IPS-18c (cell line): ENCODE results near the gene USP27X.

Experiments used
- H3K4me3 ChIP-seq: 2 replicates; pipeline ENCODE4 v1.7.0; 2013; ENCODE audit warnings: low read depth, mild to moderate bottlenecking, low read length, moderate library complexity; ENCODE audit not compliant: insufficient read depth
- H3K9me3 ChIP-seq: one replicate; pipeline ENCODE4 v1.6.1; 2013; ENCODE audit warnings: mild to moderate bottlenecking, low read length, moderate library complexity; ENCODE audit not compliant: control insufficient read depth, insufficient read depth

The USP27X gene

GRCh38 chrX:49878834-49879655 is at the start of gene USP27X:
USP27X (plus strand) TSS chrX:49879484; CDS start chrX:49880308, 824 bp downstream.
- Histone ChIP-seq H3K4me3 (peak within 1 kb of the TSS; percentile 60), H3K9me3 (no peaks in the 10 kb centered on the region)

- no peak overlapping the region for H3K4me3 ChIP-seq
- H3K9me3 ChIP-seq, result peaks cover 12% of the 10 kb centered on the region
These were observed 40.9 kb upstream of the USP27X start for GRCh38 chrX:49838374-49838773.

DNA sequence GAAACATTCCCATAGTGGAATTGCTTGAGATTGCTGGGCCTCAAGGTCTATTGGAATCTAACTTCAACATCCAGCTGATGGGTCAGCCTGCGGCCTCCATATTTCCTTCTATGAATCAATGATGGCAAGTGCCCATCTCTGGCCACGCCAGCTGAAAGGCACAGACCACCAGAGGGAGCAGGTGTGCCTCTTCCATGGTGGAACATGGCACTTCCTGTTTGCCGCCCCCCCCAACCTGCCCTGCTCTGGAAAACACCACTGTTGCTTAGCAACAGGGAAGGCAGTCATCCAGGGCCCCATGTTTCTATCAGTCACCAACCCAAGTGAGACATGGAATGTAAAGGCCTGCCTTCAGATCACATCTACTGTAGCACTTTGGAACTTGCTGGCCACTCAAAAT is 38.6 kb upstream of the USP27X start:
- H3K9me3 ChIP-seq, result peaks cover 14% of the 10 kb centered on the region
- no peak overlapping the region for H3K4me3 ChIP-seq

DNA sequence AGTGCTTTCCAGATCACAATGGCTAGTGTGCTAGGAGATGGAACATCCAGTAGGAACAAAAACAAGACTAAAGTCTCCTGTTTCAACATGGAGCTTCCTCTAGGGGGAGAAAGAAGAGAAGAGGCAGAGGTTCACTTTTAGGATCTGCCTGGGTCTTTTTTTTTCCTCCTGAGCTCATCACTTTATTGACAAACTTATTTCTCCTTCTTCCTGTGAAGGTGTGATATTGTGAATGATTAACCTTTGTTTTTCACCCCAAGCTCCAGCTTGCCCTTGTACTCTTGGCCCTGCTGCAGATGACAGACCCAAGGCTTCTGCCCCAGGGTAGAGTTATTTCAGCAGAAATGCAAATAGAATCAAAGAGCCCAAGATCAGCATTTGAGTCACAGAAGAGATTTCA is 36.7 kb upstream of the USP27X start:
- peaks cover 12% of the 10 kb centered on the region for H3K9me3 ChIP-seq
- no peak overlapping the region for H3K4me3 ChIP-seq

DNA sequence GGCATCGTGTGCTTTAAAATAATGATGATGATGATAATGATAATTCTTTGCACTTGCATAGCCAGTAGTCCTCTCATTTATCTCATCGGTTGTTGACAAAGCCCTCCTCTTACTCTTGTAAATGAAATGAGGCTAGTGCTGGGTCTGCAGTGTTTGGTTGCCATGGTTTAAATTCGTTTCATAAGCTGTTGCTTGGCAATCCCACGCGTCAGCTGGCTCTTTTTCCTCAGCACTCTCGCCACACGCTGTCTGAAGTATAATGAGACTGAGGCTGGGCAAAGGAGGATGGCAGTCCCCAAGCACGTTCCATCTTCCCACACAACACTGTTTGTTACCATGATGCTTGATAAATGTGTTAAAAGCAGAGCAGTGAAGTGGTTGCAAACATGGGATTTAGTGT is 34.7 kb upstream of the USP27X start:
- Histone ChIP-seq H3K9me3 (peaks cover 11% of the 10 kb centered on the region), H3K4me3 (no peak overlapping the region)

DNA sequence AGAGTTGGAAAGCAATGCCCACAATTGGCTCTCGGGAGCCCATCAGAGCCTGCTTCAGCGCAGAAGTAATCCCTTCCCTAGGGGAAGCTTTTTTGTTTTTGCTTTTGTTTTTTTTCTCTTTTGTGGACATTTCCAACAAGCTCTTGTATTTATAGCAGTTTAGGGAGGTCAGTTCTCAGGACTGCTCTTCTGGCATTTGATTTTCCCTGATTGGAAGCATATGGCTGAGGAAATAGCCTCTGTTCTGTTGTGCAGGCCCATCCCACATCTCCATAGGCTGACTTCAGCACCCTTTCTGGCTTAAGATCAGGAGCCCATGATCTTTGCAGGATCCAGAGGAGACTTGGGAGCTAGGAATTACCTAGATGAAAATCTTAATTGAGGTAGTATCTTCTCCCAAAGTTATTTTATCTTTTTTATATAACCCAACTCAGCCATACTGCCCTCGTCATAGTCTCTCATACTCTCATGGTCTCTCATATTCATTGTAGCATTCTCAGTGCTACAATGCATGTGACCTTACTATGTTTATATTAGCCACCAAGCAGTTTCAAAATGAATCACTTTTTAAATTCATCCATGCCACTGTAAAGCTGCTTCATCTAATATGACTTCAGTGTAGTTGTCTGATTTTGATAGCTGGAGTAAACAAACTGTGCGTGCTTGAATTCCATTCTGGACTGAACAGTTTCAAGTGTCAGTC is 33.4 kb upstream of the USP27X start:
- peaks cover 8% of the 10 kb centered on the region for H3K9me3 ChIP-seq
- no peak overlapping the region for H3K4me3 ChIP-seq

DNA sequence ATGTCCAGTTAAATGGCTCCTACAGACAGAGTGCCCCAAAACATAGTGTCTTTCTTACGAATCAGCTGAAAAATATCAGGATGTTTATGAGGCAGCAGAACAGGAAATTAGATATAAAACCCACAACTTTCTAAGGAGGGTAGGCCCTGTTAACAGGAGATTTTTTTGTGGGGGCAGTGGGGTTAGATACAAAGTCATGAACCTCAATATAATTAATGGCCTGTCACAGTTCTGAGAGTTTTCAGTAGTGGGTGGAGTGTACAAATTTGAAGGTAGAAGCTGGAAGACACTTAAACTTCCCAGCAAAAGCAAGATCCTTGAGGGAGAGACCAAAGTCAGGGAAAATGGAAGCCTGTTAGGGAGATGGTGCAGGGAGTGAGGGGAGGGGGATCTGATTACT is 32.8 kb upstream of the USP27X start:
- peaks cover 7% of the 10 kb centered on the region for H3K9me3 ChIP-seq
- H3K4me3 ChIP-seq, result no peak overlapping the region

GRCh38 chrX:49848275-49848674 is 31.0 kb upstream of the USP27X start:
- Histone ChIP-seq H3K9me3 (peaks cover 4% of the 10 kb centered on the region), H3K4me3 (no peak overlapping the region)

GRCh38 chrX:49850028-49850427 is 29.3 kb upstream of the USP27X start:
- Histone ChIP-seq H3K9me3 (peaks cover 5% of the 10 kb centered on the region), H3K4me3 (no peak overlapping the region)

- Histone ChIP-seq H3K9me3 (peaks cover 5% of the 10 kb centered on the region), H3K4me3 (no peak overlapping the region)
These were observed 25.6 kb upstream of the USP27X start for GRCh38 chrX:49853661-49854060.

GRCh38 chrX:49856819-49857218 is 22.5 kb upstream of the USP27X start:
- Histone ChIP-seq H3K4me3 (no peak overlapping the region), H3K9me3 (peaks cover 5% of the 10 kb centered on the region)

GRCh38 chrX:49858341-49858740 is 20.9 kb upstream of the USP27X start:
- H3K9me3 ChIP-seq, result peaks cover 3% of the 10 kb centered on the region
- H3K4me3 ChIP-seq, result no peak overlapping the region

GRCh38 chrX:49859491-49859890 is 19.8 kb upstream of the USP27X start:
- no peaks in the 10 kb centered on the region for H3K9me3 ChIP-seq
- no peak overlapping the region for H3K4me3 ChIP-seq

- peaks cover 2% of the 10 kb centered on the region for H3K9me3 ChIP-seq
- no peak overlapping the region for H3K4me3 ChIP-seq
These were observed 18.3 kb upstream of the USP27X start for GRCh38 chrX:49860867-49861535.

DNA sequence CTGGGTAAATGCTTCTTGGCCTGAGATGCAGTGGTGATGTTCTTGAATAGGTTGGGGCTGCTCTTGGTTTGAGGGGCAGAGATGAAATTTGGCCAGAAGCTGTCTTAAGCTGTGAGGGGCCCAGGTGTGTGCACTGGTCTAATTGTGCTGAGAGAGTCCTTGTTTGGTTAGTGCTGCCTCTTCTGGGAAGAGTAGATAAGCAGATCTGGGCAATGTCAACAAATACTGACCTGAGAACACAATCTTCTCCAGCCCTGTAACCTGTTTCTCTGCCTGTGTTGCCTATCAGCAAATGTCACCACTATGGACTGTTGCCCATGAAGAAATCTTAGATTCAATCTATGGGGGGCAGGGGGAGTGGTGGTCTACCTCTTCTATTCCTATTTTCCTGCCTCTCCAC is 17.2 kb upstream of the USP27X start:
- peaks cover 2% of the 10 kb centered on the region for H3K9me3 ChIP-seq

GRCh38 chrX:49868739-49869138 is 10.5 kb upstream of the USP27X start:
- Histone ChIP-seq H3K9me3 (peaks cover 5% of the 10 kb centered on the region), H3K4me3 (no peak overlapping the region)

More for the DNA sequence above, 17.2 kb upstream of the USP27X start:
- H3K4me3 ChIP-seq, result no peak overlapping the region

- H3K4me3 ChIP-seq, result no peak overlapping the region
- H3K9me3 ChIP-seq, result no peaks in the 10 kb centered on the region
These were observed 2.5 kb upstream of the USP27X start for GRCh38 chrX:49876750-49877149.
